Measurements from ENCODE around the gene OFD1.

The OFD1 gene, protein sequence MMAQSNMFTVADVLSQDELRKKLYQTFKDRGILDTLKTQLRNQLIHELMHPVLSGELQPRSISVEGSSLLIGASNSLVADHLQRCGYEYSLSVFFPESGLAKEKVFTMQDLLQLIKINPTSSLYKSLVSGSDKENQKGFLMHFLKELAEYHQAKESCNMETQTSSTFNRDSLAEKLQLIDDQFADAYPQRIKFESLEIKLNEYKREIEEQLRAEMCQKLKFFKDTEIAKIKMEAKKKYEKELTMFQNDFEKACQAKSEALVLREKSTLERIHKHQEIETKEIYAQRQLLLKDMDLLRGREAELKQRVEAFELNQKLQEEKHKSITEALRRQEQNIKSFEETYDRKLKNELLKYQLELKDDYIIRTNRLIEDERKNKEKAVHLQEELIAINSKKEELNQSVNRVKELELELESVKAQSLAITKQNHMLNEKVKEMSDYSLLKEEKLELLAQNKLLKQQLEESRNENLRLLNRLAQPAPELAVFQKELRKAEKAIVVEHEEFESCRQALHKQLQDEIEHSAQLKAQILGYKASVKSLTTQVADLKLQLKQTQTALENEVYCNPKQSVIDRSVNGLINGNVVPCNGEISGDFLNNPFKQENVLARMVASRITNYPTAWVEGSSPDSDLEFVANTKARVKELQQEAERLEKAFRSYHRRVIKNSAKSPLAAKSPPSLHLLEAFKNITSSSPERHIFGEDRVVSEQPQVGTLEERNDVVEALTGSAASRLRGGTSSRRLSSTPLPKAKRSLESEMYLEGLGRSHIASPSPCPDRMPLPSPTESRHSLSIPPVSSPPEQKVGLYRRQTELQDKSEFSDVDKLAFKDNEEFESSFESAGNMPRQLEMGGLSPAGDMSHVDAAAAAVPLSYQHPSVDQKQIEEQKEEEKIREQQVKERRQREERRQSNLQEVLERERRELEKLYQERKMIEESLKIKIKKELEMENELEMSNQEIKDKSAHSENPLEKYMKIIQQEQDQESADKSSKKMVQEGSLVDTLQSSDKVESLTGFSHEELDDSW

DNA sequence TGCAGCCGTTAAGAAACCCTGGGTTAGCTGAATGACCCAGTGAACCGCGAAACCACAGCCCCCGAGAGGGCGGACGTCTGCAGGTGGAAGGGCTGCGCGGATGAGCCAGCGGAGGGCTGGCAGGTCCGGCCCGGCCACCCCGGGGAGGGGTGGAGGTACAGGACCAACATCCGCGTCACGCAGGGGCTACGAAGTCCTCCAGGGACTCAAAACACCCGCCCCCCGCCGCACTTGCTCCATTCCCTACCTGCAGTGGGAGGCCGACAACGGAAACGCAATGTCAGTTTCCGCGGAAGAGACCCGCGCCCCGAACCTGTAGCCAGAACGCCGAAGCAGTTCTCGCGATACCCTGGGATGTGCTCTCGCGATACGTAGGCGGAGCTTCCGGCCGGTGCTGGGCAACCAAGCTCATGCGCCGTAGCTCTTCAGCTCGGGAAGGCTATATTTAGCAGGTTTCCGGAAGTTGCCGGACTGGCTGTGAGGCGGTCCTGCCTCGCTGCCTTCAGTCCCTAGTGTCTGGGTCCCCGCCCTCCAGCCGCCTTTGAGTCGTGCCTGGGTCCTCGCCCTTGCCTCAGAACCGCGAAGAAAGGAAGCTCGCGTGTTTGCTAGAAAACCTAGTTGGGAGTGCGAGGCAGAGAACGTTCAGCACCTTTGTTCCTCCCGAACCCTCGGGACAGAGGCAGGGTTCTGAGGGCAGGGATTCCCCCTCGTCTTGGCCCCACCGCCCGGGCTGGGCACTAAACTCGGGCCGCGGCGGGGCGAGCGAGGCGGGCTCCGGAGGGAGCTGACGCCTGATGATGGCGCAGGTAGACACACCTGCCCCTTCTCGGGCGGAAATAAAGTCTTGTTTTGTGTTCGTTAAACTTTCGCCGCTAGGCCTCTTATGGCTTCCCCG lies at the start of gene OFD1, which contains the start of gene TRAPPC2:
Gene OFD1 (plus strand): TSS at position 471 of the 895 bp plus-strand sequence. CDS start 324 bp downstream, at position 795.
Gene TRAPPC2 (minus strand): TSS at position 343 of the 895 bp plus-strand sequence. CDS start 14,657 bp downstream, outside the sequence.
- DNase-seq = peak; percentile 97

DNA sequence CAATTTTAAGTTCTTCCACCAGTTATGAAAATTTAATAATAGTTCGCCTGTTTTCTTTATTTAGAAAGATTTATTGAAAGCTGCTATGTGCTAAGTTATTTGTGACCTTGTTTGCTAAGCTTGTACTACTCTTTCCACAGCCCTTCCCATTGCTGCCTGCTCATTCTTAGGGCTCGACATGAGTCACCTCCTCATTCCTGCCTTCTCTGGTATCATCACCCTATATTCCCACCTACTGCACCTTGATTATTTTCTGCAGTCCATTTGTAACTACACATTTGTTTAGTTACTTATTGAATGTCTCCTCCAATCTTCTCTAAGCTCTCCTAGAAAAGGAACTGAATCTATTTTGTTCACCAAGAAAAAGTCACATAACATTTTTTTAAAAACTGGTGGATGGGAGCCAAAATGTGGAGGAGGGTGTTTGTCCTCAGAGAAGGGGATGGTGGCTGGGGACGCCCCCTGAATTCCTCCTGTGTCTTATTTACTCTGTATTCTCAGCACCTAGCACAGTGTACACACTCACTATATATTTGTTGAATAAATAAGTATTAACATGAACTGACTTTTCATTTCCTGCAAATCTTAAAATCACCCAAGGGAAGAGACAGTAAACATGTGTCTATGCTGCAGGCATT lies 49.3 kb upstream of the OFD1 start:
- no peak for DNase-seq

DNA sequence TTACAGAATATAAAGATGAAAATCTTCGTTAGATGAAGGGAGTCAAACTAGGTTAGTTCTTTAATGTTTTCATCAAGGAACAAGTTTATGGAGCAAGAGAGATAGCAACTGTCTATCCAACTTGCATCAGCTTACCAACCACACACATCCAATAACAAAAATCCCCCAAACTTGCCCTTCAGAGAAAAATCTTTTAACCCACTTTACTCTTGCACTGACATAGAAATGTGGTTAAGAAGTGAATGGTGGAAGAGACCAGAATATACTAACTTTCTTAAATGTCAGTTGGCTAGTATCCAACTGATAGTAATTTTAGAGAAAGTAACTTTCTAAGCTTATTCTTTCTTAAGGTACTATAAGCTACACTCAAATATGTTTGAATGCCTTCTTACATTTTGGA lies 47.3 kb upstream of the OFD1 start:
- no peak for DNase-seq

DNA sequence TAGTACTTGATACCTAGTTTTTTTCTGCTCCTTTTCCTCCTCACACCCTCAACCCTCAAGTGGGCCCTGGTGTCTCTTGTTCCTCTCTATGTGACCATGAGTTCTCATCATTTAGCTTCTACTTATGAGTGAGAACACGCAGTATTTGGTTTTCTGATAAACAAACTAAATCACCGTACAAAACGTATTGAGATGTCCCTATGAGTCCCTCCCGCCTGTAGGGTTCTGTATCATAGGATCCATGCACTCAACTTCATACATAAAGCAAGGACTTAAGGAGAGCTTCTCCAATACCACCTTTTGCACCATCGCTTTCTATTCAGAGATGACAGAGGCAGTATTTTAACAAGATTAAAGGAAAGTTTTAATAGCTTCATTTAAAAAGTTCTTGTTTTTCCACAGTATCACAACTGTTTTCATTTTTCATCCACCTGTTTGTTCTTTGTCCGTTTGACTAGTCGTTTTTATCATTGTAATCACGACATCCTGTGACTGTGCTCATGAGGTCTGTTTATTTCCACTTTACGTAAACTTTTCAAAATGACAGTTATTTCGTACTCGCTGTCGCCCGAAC lies 46.1 kb upstream of the OFD1 start:
- no peak for DNase-seq

DNA sequence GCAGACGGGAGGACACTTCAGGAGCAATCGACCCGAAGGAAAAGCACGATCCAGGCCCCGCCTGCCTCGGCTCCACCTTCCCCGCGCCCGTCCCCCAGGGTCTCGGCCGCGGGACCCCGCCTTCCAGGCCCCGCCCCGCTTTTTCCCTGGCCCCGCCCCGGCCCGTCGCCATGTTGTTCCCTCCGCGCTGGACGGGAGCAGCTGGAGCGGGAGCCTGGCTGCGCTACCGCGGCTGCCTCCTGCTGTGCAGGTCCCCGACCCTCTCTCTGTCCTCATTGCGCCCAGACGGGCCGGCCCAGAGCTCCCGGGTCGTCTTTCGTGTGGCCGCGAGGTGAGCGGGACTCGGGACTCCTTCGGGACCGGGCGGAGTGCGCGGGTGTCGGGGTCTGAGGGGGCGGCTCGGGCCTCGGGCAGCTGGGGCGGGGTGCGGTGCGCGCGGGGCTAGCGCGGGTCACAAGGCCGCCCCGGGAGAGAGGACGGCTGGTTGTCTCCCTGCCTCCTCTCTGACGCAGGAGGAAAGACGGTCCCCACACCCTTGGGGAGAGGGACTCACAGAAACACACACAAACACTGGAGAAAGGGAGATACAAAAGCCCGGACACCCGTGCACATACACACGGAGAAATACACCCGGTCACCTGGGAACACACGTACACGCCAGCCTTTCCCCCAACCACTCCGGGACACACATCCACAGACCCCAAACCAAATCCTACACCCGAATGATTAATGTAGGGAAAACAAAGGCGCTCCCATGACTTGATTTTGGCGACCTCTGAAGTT lies 45.4 kb upstream of the OFD1 start, which contains the start of gene RAB9A:
Gene RAB9A (plus strand): TSS at position 171 of the 783 bp plus-strand sequence. CDS start 19,619 bp downstream, outside the sequence.
- DNase-seq = peak; percentile 65

DNA sequence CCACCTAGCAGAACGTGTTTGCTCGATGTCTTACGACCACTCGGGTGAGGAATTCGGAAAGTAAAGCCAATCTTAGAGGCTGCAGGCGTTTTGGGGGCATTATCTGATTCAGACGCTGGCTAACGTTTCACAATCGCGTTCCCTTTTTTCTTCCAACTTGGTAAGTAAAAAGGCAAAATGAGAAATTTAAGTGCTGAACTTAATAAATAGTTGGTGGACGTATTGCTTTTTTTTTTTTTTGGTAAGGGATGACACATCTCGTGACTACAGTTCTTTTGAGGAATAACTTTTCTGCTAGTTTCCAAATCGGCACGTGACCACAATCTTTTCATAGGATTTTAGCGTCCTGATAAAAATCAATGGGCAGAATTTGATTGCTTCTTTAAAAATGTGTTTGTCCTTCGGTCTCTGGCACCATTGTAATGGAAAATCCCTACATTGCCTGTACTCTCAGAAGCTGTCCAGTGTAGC lies 44.8 kb upstream of the OFD1 start:
- DNase-seq = no peak

DNA sequence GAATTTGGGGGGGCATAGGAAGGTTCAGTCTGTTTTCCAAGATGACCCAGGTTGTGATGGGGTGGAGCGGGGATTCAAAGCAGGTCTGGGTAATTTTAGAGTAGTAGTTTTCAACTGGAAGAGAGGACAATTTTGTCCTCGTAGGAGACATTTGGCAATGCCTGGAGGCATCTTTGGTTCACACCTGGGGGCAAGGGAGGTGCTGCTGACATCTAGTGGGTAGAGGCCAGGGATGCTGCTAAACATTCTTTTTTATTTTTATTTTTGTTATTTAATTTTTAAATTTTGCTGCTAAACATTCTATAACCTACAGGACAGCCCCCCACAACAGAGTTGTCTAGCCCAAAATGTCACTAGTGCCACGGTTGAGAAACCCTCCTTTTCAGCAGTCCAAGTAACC lies 43.7 kb upstream of the OFD1 start:
- DNase-seq = no peak

DNA sequence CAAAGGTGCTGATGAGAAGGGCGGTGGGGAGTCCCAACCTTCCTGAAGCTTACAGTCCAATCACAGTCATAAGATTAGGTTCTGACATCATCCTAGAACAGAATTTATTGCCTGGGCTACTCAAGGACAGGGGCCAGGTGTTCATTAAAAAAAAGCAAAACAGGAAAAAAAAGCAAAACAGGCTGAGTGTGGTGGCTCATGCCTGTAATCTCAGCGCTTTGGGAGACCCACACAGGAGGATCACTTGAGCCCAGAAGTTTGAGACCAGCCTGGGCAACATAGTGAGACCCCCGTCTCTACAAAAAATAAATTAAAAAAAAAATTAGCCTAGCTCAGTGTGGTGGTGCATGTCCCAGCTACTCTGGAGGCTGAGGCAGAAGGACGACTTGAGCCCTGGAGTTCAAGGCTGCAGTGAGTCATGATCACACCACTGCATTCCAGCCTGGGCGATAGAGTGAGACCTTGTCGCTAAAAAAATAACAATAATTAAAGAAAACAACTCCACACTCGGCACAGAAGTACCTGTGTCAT lies 42.6 kb upstream of the OFD1 start:
- no peak for DNase-seq

DNA sequence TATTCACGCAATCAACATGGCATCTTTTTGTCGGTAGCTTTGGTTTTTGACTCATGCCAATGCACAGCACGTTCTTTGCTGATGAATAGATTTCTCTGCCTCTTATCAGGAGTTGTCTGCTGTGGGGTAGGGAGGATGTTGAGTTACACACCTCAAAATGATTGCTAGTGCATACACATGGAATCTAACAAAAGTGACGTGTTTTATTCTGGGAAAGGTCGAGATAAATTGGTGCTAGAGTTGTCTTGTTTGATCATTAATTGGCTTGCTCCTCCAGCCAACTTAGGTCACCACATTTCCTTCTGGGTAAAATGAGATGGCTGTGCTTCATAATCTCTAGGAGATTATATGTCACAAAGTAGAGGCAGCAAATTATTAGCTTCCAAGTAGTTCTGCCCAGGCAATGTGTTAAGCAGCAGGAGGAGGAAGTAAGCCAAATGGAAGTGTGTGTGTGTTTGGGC lies 41.7 kb upstream of the OFD1 start:
- no peak for DNase-seq

DNA sequence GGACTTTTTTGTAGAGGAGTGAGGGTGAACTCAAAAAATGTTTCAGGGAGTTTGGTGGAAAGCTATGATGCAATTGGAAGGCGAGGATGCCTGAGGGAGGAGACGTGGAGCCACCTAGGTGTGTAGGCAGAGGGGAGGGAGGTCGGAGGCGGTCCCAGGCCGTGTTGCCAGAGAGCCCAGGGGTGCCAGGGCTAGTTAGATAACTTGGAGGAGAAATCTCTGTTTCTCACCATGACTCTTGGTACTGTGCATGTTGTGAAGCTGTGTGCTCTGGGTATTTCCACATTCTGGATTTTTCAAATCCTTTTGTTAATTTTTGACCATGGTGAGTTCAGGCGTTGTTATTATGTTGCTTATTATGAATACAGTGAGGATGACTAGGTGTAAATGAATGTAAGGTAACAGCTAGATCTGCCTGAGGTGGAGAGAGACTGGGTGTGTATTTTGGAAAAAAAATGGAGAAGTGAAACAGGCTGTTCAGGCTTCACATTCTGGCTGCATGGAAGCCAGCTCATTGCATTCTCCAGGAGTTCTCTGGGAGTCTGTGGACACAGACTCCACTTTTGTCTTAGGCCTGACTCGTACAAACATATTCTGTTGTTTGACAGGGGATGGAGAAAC lies 41.1 kb upstream of the OFD1 start:
- DNase-seq = no peak

DNA sequence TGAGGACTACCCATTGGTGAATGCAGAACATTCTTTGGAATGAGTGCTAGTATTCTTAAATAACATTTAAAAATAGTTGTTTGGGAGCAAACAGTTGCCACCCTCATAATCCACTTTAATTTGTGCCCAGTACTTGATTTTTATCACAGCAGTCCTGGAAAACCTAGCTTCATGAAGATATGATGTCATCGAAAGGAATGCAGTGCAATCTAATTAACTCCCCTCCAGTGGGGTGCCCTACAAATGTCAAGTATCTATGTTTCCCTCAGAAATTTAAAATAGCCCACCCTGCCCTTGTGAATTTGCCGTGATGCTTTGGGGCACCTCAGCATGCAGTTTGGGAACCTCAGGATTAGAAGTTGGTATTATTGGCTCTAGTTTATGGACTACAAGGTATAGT lies 40.2 kb upstream of the OFD1 start:
- no peak for DNase-seq

DNA sequence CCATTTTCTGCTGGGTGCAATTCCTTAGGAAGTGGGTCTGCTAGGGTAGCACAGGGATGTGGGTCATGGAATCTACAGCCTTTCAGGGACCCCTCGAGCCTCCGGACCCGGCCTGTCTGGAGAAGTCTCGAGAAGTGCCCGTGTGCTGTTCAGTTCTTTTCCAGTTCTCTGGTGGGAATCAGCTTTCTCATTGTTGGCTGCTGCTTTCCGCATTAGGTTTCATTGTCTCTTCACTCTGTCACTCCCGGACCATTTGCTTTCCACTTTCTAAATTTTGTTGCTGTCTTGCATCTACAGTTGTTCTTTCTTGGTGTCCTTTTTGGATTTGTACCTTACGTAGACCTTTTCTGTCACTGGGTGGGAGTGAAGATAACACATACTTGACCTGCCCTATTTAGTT lies 39.6 kb upstream of the OFD1 start:
- no peak for DNase-seq

DNA sequence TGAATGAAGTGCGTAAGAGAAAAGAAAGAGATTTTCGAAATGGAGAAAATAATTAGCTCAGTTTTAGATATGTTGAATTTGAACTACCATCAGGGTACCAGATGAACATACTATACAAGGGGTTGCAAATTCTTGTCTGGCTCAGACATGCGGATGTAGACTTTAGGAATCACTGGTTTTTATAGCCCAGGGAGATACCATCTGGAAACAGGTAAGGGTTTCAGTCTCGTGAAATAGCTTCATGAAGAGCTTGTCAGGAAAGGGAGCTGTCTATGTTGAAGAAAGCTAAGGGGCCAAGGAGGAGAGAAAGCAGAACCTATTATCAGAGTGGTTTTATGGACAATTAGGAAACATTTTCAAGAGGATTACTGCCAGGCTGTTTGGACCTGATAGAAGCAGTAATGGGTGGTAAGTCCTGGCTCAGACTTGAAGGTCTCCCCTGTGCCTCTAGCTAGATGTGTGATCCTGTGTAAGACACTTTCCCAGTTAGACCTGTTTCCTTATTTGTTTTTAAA lies 38.9 kb upstream of the OFD1 start:
- DNase-seq = no peak

DNA sequence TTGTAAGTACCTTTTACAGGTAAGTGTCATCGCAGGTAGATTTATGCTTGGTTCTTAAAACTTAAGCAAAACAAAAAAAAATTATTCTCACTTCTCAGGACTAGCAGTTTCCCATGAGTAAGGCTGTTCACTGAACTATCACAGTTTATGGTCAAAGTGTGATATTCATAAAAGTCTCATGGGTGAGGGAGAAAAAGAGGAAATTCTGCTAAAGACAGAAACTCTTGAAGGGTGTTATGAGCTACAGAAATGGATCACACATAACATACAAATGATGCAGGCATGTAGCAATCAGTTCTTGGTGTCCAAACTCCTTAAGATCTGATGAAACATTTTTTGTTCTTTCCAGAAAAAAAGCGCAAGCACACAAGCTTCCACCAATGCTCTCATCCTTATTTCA lies 37.1 kb upstream of the OFD1 start:
- no peak for DNase-seq

DNA sequence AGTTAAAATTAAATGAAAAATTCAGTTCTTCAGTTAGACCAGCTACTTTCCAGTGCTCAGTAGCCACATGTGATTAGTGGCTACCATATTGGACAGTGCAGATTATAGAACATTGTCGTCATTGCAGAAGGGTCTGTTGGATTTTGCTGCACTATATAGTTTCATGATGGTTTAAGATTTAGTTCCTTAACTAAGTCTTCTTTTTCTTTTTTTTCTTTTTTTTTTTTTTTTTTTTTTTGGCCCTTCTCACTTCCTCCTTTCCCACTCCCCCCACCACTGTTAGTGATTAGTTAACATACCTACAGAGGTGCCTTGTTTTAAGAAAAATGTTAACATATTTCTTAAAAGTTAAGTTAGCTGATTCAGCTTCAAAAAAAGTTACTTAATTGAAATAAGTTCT lies 36.6 kb upstream of the OFD1 start:
- DNase-seq = no peak

DNA sequence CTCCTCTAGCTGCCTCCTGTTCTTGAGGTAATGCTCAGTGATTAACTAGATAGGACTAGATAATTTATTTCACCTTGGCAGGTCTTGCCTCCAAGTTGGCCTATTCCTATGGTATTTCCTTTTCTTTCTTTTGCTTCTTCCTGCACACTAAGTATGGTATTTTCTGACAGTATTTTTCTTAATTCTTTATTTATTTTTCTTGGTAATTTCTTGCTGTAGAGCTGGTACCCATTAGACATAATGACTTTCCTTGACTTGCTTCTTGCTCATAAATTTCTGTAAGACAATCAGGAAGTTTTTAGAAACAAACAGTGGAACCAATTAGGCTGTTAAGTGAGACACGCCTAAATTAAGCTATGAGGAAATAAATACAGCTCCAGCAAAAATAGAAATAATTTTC lies 36.1 kb upstream of the OFD1 start:
- DNase-seq = no peak

DNA sequence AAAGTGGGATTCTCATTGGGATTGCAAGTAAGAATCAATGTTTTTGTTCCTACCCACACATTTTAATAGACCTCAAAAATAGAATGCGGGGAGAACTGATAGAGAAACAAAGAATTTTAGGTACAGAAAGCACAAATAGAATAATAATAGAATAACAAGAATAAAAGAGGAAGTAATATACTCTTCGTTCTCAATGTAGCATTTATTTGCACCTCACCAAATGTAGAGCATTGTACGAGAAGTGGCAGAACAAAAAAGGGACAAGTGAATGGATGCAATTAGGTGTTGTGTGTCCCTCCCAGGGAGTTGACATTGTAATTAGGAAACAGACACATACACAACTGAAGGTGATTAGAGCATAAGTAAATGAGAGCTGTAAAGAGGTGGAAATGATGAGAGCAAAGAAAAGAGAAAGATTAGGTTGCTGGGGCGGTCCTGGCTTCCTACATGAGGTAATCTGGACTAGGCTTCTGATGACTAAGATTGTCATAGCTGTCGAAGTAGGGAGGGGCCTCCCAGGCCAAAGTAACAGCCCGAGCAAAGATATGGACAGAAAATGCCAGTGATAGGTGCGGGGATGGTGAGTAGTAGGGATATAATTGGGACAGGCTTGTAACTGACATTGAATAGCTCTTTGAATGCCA lies 35.2 kb upstream of the OFD1 start:
- DNase-seq = no peak

DNA sequence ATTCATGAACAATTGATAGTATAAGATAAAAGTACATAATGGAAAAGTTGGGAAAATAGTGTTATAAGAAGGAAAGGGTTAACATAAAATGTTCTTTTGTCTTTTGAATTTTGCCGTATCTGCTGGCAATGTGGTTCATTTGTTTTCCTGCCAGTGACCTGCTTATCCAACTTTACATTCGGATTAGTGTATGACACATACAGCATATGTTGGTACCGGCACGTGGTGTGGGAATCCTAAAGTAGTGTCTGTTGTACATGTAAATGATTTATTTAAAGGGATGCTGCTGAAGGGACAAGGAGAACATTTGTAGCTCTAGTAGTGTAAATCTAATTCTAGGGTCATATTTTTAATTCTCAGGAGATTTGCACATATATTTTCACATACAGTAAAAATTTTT lies 34.2 kb upstream of the OFD1 start:
- no peak for DNase-seq
